ENCODE data around the gene GP1BA. TPM values are rescaled to one million over a fixed set of nuclear protein-coding genes. Genes with fewer than 3 reads are reported as not detected.

GP1BA gene
- total and polyA plus RNA-seq, 10 of the 15 experiments (the other 5 are each of a cell fraction or from before 2014, with no cell fraction given) = 0.04 to 0.67 (median 0.28) TPM; not detected in 1

DNA sequence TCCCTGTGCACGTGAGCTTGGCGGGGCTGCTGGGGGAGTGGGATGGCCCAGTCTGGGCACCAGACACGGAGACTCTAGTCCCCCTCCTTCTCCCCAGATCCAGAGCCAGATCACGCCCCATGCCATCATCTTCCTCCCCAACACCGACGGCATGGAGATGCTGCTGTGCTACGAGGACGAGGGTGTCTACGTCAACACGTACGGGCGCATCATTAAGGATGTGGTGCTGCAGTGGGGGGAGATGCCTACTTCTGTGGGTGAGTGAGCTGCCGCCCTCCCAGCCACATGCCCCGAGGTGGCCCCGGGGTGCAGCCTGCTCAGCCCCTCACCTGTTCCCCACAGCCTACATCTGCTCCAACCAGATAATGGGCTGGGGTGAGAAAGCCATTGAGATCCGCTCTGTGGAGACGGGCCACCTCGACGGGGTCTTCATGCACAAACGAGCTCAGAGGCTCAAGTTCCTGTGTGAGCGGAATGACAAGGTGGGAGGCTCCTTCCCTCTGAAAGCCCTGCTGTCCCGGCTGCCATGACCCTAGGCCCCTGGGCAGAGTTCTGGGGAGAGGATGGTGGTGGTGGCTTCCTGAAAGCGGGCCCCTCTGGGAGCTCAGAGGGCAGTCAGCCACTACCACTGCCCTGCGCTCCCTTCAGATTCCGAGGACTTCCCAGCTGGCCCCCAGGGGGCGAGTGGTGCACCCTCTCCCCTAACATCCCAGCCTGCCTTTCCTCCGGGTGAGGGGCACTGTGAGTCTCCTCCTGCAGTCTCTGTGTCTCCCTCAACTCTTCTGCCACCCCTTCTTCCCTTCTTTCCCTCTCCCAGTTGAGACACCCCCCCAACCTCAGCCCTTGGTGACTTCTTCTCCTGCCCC lies 35.5 kb upstream of the GP1BA start:
- no peaks in the 10 kb centered on the region for H4K20me1 ChIP-seq (ENCODE audit: control insufficient read depth, insufficient read depth)
- 91% methylated on average over 25 of the region's 27 CpGs for WGBS (ENCODE audit: insufficient coverage, insufficient replicate concordance, low lambda C conversion rate, missing lambda C conversion rate)
- TF ChIP-seq, protein P1, sequence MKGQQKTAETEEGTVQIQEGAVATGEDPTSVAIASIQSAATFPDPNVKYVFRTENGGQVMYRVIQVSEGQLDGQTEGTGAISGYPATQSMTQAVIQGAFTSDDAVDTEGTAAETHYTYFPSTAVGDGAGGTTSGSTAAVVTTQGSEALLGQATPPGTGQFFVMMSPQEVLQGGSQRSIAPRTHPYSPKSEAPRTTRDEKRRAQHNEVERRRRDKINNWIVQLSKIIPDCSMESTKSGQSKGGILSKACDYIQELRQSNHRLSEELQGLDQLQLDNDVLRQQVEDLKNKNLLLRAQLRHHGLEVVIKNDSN (IDR thresholded peaks at IDR 0.05; ENCODE audit: borderline replicate concordance, extremely low read length, insufficient read depth, low read depth, low read length) = no peak
- no peak for TF ChIP-seq ZBED1 (IDR thresholded peaks at IDR 0.05; ENCODE audit: borderline replicate concordance)
- no peak for TF ChIP-seq RB1 (IDR thresholded peaks at IDR 0.05; ENCODE audit: borderline replicate concordance)
- TF ChIP-seq, protein P2, sequence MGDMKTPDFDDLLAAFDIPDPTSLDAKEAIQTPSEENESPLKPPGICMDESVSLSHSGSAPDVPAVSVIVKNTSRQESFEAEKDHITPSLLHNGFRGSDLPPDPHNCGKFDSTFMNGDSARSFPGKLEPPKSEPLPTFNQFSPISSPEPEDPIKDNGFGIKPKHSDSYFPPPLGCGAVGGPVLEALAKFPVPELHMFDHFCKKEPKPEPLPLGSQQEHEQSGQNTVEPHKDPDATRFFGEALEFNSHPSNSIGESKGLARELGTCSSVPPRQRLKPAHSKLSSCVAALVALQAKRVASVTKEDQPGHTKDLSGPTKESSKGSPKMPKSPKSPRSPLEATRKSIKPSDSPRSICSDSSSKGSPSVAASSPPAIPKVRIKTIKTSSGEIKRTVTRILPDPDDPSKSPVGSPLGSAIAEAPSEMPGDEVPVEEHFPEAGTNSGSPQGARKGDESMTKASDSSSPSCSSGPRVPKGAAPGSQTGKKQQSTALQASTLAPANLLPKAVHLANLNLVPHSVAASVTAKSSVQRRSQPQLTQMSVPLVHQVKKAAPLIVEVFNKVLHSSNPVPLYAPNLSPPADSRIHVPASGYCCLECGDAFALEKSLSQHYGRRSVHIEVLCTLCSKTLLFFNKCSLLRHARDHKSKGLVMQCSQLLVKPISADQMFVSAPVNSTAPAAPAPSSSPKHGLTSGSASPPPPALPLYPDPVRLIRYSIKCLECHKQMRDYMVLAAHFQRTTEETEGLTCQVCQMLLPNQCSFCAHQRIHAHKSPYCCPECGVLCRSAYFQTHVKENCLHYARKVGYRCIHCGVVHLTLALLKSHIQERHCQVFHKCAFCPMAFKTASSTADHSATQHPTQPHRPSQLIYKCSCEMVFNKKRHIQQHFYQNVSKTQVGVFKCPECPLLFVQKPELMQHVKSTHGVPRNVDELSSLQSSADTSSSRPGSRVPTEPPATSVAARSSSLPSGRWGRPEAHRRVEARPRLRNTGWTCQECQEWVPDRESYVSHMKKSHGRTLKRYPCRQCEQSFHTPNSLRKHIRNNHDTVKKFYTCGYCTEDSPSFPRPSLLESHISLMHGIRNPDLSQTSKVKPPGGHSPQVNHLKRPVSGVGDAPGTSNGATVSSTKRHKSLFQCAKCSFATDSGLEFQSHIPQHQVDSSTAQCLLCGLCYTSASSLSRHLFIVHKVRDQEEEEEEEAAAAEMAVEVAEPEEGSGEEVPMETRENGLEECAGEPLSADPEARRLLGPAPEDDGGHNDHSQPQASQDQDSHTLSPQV (IDR thresholded peaks at IDR 0.05) = no peak
- TF ChIP-seq SRF (IDR thresholded peaks at IDR 0.05; ENCODE audit: low read depth in 2 of 2, low read length in 2 of 2) = no peak
- TF ChIP-seq EP300 (IDR thresholded peaks at IDR 0.05; ENCODE audit: borderline replicate concordance in 1 of 2, control insufficient read depth in 1 of 2, low read depth in 2 of 2, low read length in 2 of 2) = no peak
- no peak for TF ChIP-seq NR2C1 (IDR thresholded peaks at IDR 0.05)
- TF ChIP-seq, protein P3, sequence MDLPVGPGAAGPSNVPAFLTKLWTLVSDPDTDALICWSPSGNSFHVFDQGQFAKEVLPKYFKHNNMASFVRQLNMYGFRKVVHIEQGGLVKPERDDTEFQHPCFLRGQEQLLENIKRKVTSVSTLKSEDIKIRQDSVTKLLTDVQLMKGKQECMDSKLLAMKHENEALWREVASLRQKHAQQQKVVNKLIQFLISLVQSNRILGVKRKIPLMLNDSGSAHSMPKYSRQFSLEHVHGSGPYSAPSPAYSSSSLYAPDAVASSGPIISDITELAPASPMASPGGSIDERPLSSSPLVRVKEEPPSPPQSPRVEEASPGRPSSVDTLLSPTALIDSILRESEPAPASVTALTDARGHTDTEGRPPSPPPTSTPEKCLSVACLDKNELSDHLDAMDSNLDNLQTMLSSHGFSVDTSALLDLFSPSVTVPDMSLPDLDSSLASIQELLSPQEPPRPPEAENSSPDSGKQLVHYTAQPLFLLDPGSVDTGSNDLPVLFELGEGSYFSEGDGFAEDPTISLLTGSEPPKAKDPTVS (IDR thresholded peaks at IDR 0.05; ENCODE audit: low read depth, low read length) = no peak
- no peak for TF ChIP-seq ZZZ3 (IDR thresholded peaks at IDR 0.05; ENCODE audit: control insufficient read depth, insufficient read length, low read depth)
- no peak for TF ChIP-seq POLR2AphosphoS2 (IDR thresholded peaks at IDR 0.05; ENCODE audit: low read depth, low read length)
- TF ChIP-seq CHD1 (IDR thresholded peaks at IDR 0.05; ENCODE audit: low read depth, low read length) = no peak
- no peak for TF ChIP-seq TBL1XR1 (IDR thresholded peaks at IDR 0.05; ENCODE audit: low read depth, low read length)
- TF ChIP-seq EED (IDR thresholded peaks at IDR 0.05; ENCODE audit: low read depth) = no peak
- no peak for TF ChIP-seq RFX5 (IDR thresholded peaks at IDR 0.05; ENCODE audit: low read depth, low read length)
- TF ChIP-seq NFYB (IDR thresholded peaks at IDR 0.05; ENCODE audit: insufficient read depth, low read depth, low read length) = no peak
- no peak for TF ChIP-seq JUNB (IDR thresholded peaks at IDR 0.05)
- no peak overlapping the region for H2AFZ ChIP-seq (ENCODE audit: control insufficient read depth, low read depth, low read length)
- DNase-seq (ENCODE audit: low read depth, low spot score) (no peak), FAIRE-seq (no peak), ATAC-seq (no peak)
- H3K9ac ChIP-seq (ENCODE audit: control insufficient read depth, insufficient read depth, low read length) = no peak overlapping the region
- peaks cover 3 to 17% of the 10 kb centered on the region in 2 experiments; a peak in 3 of 4 replicates for H3K36me3 ChIP-seq (ENCODE audit: control insufficient read depth in 2 of 2, insufficient read depth in 2 of 2, low read length in 1 of 2)
- no peak overlapping the region for H3K4me2 ChIP-seq (ENCODE audit: control insufficient read depth, insufficient read depth)
- peaks cover 10% of the 10 kb centered on the region; the same call in 1 of the 2 replicates for H3K4me1 ChIP-seq (ENCODE audit: control insufficient read depth, insufficient read depth, low read length)
- ChIA-PET POLR2A (interaction anchor here (0.5 kb wide), 1 partner anchor 247 kb away, joined by 6 read pairs; no protein-coding TSS in a partner anchor), SMC1A (ENCODE audit: uncharacterized antibody, unreplicated experiment) (no interaction called here), RAD21 (ENCODE audit: unreplicated experiment) (no interaction called here), CTCF (no interaction called here)
- no peaks in the 10 kb centered on the region for H3K79me2 ChIP-seq (ENCODE audit: control insufficient read depth, insufficient read depth, low read length)
- BruUV-seq (replicated peaks) = no TSS peak
- H3K9me3 ChIP-seq (replicated peaks; ENCODE audit: control insufficient read depth, insufficient read depth, low read length) = no peaks in the 10 kb centered on the region; the same call in 2 of the 3 replicates
- no peak overlapping the region for H3K4me3 ChIP-seq
- intact Hi-C loops (cut with micrococcal nuclease; ENCODE audit: unreplicated experiment) = no loop called here
- no peaks in the 10 kb centered on the region; a peak in 1 of 4 replicates for H3K27me3 ChIP-seq (replicated peaks in 1 of 2; ENCODE audit: control insufficient read depth in 2 of 2, insufficient read depth in 2 of 2, low read length in 1 of 2)
- no peak overlapping the region for H3K27ac ChIP-seq (ENCODE audit: control insufficient read depth, insufficient read depth)
- in situ Hi-C loops (cut with MboI) = no loop called here
